TTC549 (cell line): ENCODE data around the gene PRICKLE1.

ENCODE experiments used
- FAIRE-seq: peaks from 2 replicates; lab custom pipeline; 2012; peaks lifted over from hg19 to GRCh38; lab: Jason Lieb, UNC

PRICKLE1 gene

DNA sequence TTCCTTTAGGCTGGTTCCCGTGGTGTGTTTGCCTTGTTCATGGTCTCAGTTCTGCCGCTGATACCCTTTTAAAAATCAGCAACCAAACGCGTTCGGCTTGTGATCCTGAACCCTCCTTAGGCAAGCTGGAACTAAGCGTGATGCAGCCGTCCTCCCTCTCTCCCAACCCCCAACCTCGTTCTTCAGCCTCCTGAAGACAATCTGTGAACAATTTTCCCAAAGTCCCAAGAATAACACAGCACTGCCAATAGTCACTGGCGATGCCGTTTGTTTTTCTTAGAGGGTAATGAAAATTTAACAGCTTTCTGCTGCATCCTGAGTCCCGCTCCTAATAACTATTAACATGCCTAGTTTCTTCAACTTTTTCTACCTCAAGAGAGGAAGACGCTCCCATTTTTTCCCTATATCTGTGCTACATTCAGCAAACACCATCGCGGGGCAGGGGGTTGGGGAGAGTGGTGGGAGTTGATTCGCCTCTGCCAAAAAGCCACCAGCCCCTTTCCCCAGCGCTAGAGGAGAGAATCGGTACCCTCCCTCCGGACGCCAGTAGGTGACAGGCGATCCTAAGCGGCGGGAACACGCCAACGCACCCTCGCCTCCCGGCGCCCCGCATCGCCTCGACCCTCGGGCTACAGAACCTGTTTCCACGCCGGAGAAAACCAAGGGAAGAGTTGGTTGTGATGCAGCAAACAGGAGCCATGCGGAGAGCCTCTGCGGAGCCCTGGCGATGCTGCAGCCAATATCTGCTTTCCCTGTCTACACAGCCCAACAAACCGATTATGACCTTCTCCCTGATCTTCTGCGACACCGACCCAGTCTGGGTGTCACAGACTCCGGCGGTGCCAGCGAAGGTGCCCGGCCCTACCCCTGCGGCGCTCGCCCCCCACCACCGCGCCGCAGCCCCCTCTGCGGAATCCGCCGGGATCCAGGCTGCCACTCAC, 752 bp downstream of the PRICKLE1 start:
- FAIRE-seq: no peak

DNA sequence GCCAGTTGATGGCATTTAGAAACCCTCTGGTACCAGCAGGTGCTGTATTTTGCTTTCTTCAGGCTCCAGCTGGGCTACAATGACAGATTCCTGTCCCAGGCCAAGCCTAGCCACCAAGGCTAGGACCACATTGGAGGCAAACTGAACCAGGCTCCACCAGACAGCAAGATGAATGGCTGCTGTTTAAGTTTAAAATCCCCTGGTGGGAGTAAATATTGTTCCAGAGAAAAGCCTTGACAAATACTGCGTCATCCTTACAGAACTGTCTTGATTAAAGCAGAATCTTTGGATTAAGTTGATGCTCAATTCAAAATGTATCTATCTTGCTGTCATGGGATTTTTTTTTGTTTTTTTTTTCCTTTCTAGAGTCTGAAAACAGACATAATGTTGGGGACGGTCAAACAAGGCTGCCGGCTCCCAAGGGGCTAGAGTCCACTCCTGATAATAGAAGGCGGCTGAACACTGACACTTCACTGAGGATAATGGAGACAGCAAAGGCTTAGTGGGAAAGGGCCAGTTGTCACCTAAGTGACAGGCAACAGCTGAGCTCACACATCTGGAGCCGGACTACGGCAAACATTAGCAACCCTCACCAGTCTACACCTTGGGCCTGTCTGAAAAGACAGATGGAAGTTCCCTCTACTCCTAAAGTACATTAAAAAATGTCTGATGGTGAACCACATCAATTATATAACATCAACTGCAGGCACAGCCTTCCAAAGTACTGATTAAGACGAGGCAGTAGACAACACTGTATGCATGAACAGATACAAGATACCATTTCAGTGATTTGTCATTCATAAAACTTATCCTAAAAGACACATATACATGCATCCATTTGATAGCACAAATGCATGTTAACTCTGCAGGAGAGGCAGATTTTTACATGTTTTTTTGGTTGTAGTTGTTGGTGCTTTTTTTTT, 1.7 kb downstream of the PRICKLE1 start:
- FAIRE-seq: no peak

DNA sequence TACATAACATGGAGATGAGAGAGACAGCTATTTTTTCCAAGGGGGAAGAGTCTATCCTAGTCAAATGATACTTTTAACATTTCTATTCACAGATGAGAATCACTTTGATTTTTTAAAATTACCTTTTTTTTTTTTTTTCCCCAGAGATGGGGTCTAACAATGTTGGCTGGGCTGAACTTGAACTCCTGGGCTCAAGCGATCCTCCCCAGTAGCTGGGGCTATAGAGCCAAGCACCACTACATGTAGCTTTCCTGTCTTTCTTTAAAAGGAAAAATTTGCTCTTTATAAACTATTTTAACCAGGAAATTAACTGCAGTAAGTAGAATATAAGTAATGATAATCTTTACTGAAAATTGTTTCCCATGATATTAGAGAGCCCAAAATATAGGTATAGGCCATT, 3.3 kb downstream of the PRICKLE1 start:
- FAIRE-seq: no peak

DNA sequence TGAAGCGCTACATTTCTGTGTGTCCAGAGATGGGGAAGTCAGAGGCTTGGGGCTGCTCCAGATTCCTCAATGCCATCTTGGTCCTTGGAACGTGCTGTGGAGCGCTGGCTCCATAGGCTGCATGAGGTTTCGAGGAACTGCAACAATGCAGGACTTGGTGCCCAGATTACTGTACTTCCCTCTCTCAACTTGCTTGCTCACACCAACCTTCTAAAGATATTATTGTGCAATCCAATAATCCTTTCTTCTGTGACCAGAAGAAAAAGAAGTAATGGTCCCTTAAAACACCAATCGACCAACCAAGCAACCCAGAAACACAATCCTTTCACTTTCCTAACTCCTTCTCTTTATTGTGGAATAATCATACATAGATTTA, 3.7 kb downstream of the PRICKLE1 start:
- FAIRE-seq: no peak

DNA sequence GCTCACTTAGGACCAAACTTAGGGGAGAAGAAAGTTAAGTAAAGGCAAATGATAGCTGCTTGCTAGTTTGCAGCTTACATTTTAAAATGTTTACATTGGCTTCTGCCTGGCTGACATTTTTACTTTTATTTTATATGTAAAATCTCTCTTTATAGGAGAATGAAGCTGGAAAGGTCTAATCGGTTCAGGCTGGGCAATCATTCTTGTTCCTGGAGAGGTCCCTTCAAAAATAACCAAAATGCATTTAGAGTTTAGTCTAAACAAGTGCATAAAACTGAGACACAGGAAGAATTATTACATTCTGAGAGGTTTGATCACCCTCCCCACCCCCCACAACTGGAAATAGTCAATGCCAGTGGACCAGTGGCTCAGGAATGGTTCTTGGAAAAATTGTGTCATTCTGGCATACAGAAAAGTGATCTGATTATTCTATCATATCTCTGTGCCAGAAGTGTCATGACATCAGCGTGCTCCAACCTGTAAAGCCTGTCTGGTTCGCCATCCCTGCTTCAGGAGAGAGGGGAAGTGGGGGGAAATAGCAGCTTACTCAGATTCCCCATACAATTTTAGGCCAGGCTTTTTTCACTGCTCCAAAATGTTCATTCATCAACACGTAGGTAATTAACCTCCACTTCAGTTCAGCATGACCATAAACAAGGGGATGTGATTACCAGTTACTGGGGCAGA, 4.2 kb downstream of the PRICKLE1 start:
- no peak for FAIRE-seq

DNA sequence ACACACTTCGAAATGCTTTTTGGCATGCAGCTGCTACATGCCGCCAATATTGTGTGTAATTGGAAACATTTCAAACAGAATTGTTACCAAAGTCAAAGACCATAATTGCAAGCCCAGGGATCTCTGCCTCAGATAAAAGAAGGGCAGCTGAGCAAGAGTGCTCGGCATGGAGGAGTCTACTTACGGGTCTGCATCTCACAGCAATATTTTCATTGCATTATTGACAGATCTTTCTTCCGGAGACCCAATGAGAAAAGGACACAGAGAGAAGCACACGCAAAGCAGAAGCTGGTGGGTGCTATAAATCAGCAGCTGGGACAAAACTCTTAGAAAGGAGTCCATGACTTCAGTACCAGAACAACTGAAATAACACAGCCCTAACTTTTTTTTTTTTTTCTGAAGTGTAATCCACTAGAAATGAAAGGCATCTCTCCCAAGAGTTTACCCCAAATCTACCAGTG, 4.9 kb downstream of the PRICKLE1 start:
- no peak for FAIRE-seq

DNA sequence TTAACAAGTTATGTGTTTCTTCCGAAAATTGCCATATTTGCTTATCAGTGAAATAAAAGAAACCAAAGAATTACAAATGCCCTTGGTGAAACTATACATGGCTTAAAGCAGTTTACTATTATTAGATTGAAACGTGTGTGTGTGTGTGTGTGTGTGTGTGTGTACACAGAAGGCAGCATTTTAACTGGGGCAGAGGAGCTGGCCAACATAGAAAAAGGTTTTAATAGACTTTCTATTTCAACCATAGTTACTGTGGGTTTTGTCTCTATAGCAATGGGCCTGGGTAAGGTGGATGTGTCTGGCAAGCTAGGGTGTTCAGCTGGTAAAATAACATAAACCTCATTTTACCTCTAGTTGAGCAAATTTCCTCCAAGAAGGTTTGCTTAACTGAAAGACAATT, 6.5 kb downstream of the PRICKLE1 start:
- FAIRE-seq: no peak

DNA sequence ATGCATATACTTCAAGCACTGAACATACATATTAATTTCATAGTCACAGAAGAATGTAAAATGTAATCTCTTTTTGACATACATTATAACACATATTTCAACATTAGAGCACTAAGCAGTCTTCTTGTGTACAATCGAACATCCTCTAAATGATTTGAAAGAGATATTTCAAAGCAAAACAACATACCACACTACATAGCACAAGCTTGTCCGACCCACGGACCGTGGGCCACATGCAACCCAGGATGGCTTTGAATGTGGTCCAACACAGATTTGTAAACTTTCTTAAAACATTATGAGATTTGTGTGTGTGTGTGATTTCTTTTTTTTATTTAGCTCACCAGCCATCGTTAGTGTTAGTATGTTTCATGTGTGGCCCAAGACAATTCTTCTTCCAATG, 7.0 kb downstream of the PRICKLE1 start:
- no peak for FAIRE-seq

DNA sequence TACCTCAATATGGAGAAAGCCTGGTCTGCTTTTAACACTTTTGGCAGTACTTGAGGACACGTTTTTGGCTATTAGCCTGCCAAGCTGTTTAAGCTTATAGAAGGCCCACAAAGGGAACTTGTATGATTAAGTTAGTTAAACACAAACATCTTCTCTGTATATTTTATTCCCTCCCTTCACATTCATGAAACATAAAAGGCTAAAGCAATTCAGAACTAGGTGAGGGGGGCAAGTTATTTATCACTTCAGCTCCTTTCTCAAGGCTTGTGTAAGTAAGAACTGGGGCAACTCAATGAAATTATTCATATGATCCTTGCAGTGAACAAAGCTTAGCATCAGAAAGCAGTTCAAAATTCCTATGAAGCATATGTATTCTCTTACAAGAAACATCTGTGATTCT, 7.5 kb downstream of the PRICKLE1 start:
- FAIRE-seq: no peak

DNA sequence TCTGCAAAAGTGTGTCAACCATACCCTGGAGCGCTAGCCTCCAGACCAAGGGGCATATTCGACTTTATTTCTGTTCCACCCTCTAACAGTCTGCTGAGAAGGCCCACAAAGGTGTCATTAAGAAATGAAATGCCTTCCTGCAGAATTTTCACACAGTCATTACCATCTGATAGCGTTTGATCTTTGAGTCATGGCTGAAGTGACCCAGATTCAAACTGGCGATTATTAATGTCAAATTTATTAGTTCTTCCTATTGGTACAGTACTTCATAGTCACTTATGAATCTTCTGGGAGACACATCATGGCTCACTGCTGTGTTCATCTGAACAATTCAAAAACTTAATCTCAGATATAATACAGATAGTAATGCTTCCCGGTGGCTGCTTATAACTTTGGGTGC, 13.2 kb downstream of the PRICKLE1 start:
- no peak for FAIRE-seq

DNA sequence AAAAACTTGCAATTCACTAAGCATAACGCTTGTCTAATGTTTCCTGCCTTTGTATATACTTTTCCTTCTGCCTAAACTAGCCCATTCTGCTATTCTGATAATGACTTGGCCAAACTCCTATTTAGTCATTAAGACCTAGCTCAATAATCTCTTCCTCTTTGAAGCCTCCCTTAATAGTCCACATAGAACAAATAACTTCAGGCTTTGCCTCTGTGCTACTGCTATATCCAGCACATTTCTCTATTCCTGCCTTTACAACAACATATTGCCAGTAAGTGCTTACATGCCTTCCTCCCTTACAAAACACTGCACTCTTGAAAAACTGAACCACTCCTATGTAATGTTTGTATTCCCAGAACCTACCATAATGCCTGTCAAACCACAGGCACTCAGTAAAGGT, 13.8 kb downstream of the PRICKLE1 start:
- no peak for FAIRE-seq

DNA sequence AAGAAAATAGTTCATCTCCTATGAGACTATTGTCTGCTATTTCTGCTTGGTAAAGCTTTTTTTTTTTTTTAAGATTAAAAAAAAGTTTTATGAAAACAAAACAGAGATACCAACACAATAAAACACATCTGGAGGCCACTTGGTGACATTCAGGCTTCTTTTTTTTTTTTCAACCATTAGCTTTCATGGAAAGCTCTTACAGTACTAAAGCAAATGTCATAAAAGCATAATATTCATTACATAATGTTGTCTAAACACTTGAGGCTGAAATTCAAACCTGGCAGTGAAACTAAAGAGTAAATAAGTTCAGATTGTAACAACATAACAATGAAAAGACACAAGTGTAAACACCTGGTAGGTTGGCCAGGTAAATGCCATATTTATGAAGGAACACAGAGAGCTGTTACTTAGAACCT, 14.7 kb downstream of the PRICKLE1 start:
- FAIRE-seq: no peak

DNA sequence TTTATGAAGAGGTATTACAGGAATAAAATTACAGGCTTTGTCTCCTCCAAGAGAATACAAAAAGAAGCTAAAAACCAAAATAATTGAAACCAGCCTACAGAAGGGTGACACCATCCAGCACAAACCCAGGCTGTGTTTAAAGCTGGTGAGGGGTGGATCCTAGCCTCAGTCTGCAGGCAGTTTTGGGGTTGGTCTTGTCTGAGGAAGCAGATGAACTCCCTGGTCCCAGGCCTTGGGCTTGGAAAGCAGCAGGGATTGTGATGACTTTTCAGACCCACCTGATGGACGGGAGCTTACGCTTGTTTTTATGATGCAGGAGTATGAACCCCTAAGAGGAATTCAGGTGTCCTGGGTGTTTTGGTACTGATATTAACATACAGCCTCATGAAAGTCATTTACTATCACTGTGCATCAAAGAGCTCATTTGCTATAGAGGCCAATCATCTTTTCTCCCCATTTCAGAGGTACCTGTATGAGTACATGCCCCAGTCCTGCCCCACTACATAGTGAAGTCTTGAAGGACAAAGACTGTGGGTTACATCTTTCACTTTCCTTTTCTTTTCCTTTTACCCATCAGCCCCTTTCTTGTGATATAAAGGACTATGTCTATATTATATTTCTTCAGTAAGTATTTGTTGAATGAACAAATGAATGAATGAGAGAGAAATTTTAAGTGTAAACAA, 18.1 kb downstream of the PRICKLE1 start:
- FAIRE-seq: no peak

DNA sequence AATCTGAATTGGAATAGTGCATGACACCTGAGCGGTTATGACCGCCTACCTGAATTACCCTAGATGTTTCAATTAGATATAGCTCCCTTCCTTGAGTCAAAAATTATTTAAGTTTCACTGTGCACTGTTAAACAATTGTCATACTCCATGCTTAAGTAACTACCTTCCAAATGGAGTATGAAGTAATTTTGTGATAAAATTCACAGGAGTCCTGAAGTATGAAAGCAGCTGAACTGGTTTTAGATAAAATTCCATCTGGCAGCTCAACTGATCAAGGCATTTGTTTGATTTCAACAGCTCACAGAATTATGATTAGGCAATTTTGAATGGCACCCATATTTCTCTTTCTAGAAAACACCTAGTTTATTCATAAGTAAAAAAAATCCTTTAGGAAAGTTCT, 19.5 kb downstream of the PRICKLE1 start:
- no peak for FAIRE-seq

DNA sequence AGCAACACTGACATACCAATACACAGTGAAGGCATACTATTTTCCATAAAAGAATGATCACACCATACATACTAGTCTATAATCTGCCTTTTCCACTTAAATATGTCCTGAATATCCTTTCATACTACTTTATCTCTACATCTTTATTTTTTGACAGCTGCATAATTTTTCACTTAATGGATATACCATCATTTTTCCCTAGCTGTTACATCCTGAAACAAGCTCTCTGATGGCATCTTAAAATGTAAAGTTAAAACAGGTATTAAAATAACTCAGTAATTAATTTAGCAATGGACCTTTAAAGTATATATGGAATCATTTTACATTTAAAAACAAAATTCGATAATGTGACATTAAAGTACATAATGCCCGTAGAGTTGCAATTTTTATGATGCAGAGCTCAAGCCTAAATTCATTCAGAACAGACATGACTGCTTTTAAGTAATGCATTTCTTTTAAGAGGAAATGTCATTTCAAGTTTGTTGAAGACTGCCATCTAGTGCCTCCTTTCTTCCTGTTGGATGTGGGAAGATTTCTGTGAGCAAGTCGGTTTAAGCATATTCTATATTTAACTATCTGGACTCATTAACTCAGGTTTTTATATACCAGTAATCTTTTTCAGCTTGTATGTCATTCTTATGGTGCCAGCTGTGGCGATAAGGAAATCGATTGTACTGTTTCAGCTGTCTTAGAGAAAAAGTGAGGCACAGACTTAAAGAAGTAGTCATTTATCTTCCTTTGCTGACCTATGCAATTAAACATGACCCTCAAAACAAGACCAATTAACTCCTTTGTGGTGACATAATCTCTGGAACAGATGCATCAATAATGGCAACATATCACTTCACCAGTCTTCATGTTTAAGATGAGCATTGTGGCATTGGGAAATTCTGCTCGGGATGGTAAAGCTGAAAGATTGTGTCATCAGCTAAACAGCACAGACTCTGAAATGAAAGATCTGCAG, 20.3 kb downstream of the PRICKLE1 start:
- peak; percentile 82 for FAIRE-seq

DNA sequence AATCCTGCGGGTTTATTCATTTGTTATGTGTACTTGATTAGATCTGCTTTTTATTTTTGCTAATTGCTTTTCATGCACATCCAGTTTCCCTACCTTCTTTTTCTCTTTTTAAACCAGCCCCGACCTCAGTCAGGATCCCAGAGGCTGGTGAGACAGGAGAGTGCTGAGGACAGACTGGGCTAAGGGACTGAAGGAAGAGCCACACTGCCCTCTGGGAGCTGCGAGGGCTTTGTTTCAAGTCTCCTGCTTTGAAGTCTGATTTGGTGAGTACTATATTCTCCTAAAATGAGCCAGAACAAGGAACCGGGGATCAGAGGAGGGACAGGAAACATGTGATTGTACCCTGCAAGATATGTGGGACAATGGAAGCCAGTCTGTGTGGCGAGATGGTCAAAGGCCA, 23.9 kb downstream of the PRICKLE1 start:
- no peak for FAIRE-seq

DNA sequence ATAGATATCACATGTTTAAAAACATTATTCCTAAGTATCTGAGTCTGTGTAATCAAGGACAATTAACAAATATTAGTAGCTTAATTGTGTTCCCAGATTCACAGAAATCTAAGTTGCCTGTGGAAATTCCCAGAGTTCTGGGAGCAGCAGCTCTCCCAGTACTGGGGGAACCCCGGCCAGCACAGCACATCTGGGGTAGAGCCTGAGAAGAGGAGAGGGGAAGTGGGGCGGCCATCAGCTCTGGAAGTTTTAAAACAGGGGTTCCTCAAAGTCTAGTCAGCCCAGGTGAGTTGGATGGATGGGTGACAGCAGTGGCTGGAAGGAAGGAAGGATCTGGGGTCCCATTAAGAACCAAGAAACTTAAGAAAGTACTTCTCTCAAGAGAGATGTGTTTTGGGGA, 24.6 kb downstream of the PRICKLE1 start:
- no peak for FAIRE-seq

DNA sequence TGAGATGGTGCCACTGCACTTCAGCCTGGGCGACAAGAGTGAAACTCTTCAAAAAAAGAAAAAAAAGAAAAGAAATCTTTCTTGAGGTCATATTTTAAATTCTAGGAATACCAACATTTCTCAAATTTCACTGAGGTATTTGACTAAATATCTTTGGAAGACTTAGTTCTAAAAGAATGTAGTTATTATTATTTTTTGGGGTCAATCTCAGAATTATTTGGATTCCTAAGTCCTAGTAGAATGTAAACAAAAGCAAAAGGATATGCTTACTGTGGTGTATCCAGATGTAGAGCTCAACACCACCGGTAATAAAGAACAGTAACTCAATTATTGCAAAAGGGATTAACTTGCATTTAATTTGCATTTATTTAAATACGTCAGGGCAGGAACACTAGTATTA, 25.0 kb downstream of the PRICKLE1 start:
- FAIRE-seq: no peak

DNA sequence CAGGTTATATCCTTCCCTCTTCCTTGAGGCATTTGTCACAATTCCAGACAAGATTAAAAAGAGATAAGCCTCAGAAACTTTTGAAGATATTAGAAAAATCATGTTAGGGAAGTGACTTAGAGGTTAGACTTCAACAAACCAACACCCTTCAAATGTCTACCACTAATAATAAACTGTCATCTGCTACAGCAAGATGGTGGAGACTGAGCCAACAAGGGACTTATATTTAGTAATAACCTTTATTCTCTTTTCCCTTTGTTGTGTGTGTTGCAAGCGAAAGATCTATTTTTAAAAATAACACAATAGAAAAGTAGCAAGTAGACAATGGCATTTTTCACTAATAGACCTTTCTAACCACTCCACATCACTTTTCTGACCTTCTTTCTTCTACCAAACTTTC, 28.6 kb downstream of the PRICKLE1 start:
- no peak for FAIRE-seq

DNA sequence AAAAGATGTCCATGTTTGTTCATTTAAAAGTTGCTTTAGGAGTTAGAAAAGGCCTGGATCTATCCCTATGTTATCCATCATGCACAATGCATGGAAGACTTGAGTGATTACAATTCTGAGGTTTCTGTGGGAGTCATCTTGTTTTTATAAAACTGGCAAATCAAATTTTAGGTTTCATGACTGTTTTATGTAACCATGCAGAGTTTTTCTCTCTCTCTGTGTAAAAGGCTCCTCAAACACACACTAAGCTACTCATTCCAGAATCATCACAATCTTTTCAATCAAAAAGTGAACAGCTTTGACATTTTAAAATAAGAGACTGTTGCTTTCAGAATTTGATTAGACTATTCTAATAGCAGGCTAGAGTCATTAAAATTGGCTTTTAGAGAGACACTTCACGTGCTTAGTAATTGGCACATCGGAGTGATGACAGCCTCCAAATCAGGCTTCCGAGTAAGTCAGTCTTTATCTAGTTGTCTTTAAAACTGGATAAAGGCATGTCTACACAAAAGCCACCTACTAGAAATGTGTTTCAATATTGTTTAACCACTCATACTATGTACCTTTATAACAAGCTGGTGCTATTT, 31.9 kb downstream of the PRICKLE1 start:
- FAIRE-seq: no peak
